WTC11 (cell line): ENCODE data around the gene DNPEP. TPM values are rescaled to one million over a fixed set of nuclear protein-coding genes. Genes with fewer than 3 reads are reported as not detected.

Experiments
- ATAC-seq: fragments of 200-7000 bp; cut with Tn5 transposase; 2 replicates; pipeline ENCODE4 v1.10.0; 2021; ENCODE audit warnings: mild to moderate bottlenecking, moderate library complexity
- CTCF ChIA-PET: fragments of 300-600 bp; sonication (Branson Sonifier 250); formaldehyde crosslinking; loops from one replicate; lab custom pipeline; 2021; ENCODE audit warnings: antibody characterized with exemption; lab: Charles Lee
- POLR2A ChIA-PET: fragments of 350-600 bp; sonication (Branson Sonifier 250); formaldehyde crosslinking; loops from one replicate; lab custom pipeline; 2021; ENCODE audit warnings: antibody characterized with exemption; lab: Charles Lee
- DNase-seq: peaks from one replicate; pipeline ENCODE4 v3.0.0; 2021; ENCODE audit warnings: low spot score
- H3K27ac Mint-ChIP-seq: 2 replicates; pipeline ENCODE4 v1.8.0; 2021; ENCODE audit warnings: mixed read lengths
- H3K27me3 Mint-ChIP-seq: 2 replicates; pipeline ENCODE4 v1.8.0; 2021; ENCODE audit warnings: low read depth, mild to moderate bottlenecking, moderate library complexity, mixed read lengths
- H3K36me3 Mint-ChIP-seq: 2 replicates; pipeline ENCODE4 v1.8.0; 2021; ENCODE audit warnings: mixed read lengths
- H3K4me1 Mint-ChIP-seq: 2 replicates; pipeline ENCODE4 v1.8.0; 2022; ENCODE audit warnings: mixed read lengths
- H3K4me3 Mint-ChIP-seq: 2 replicates; pipeline ENCODE4 v1.8.0; 2021; ENCODE audit warnings: mild to moderate bottlenecking, moderate library complexity, mixed read lengths
- H3K9me3 Mint-ChIP-seq: 2 replicates; pipeline ENCODE4 v1.8.0; 2021; ENCODE audit warnings: mixed read lengths
- ARID4B ChIP-seq: sonication (generic); formaldehyde crosslinking; IDR thresholded peaks from 2 replicates; pipeline ENCODE4 v1.8.0; 2023; ENCODE audit warnings: missing genetic modification reagents, mild to moderate bottlenecking, borderline replicate concordance
- CREM ChIP-seq: sonication (generic); formaldehyde crosslinking; IDR thresholded peaks from 2 replicates; pipeline ENCODE4 v1.8.1; 2022; ENCODE audit warnings: mild to moderate bottlenecking, missing genetic modification reagents, moderate library complexity
- EMX1 ChIP-seq: fragments of 250-450 bp; sonication (Bioruptor Pico); IDR thresholded peaks from 2 replicates; pipeline ENCODE4 v1.8.0; 2021; ENCODE audit warnings: mild to moderate bottlenecking
- ESRRA ChIP-seq: sonication (generic); formaldehyde crosslinking; IDR thresholded peaks from 2 replicates; pipeline ENCODE4 v1.8.1; 2022; ENCODE audit warnings: mild to moderate bottlenecking, missing genetic modification reagents, borderline replicate concordance
- GTF2I ChIP-seq: fragments of 250-450 bp; sonication (Bioruptor Pico); conservative IDR thresholded peaks from 2 replicates; pipeline ENCODE4 v1.4.0; 2021; ENCODE audit warnings: mild to moderate bottlenecking
- HMGA2 ChIP-seq: fragments of 250-450 bp; sonication (Bioruptor Pico); IDR thresholded peaks from 2 replicates; pipeline ENCODE4 v1.4.0; 2021; ENCODE audit warnings: mild to moderate bottlenecking, moderate library complexity
- IRF2 ChIP-seq: sonication (generic); formaldehyde crosslinking; IDR thresholded peaks from 2 replicates; pipeline ENCODE4 v1.8.0; 2022; ENCODE audit warnings: low read depth, missing genetic modification reagents, borderline replicate concordance
- MLX ChIP-seq: sonication (generic); formaldehyde crosslinking; IDR thresholded peaks from 2 replicates; pipeline ENCODE4 v1.8.1; 2023; ENCODE audit warnings: mild to moderate bottlenecking, missing genetic modification reagents, moderate library complexity
- NFATC4 ChIP-seq: fragments of 250-450 bp; sonication (Bioruptor Pico); IDR thresholded peaks from 2 replicates; pipeline ENCODE4 v1.9.0; 2021; ENCODE audit warnings: mild to moderate bottlenecking
- PRRX2 ChIP-seq: fragments of 250-450 bp; sonication (Bioruptor Pico); IDR thresholded peaks from 2 replicates; pipeline ENCODE4 v1.8.0; 2021; ENCODE audit warnings: mild to moderate bottlenecking
- TP53 ChIP-seq: sonication (generic); formaldehyde crosslinking; IDR thresholded peaks from 2 replicates; pipeline ENCODE4 v1.8.1; 2023; ENCODE audit warnings: mild to moderate bottlenecking, missing genetic modification reagents
- ZBTB21 ChIP-seq: sonication (generic); formaldehyde crosslinking; IDR thresholded peaks from 2 replicates; pipeline ENCODE4 v1.8.1; 2023; ENCODE audit warnings: mild to moderate bottlenecking, missing genetic modification reagents, borderline replicate concordance
- ZNF263 ChIP-seq: sonication (generic); formaldehyde crosslinking; IDR thresholded peaks from 2 replicates; pipeline ENCODE4 v1.8.1; 2022; ENCODE audit warnings: low read depth, mild to moderate bottlenecking, moderate library complexity, missing genetic modification reagents
- ZNF512 ChIP-seq: sonication (generic); formaldehyde crosslinking; IDR thresholded peaks from 2 replicates; pipeline ENCODE4 v1.8.1; 2022; ENCODE audit warnings: missing genetic modification reagents, borderline replicate concordance
- total RNA-seq: library from RNA; stranded (reverse); gene quantifications from 3 replicates; pipeline ENCODE4 v1.2.3, GENCODE V29; 2021
- TF ChIP-seq, protein P1 (sequence below): fragments of 250-450 bp; sonication (Bioruptor Pico); conservative IDR thresholded peaks from 2 replicates; pipeline ENCODE4 v1.9.0; 2021; ENCODE audit warnings: mild to moderate bottlenecking
- TF ChIP-seq, protein P2 (sequence below): sonication (generic); formaldehyde crosslinking; IDR thresholded peaks from 2 replicates; pipeline ENCODE4 v1.8.1; 2023; ENCODE audit warnings: mild to moderate bottlenecking, missing genetic modification reagents
- TF ChIP-seq, protein P3 (sequence below): fragments of 250-450 bp; sonication (Bioruptor Pico); IDR thresholded peaks from 2 replicates; pipeline ENCODE4 v2.1.2; 2022; ENCODE audit warnings: mild to moderate bottlenecking, moderate library complexity
- TF ChIP-seq, protein P4 (sequence below): sonication (generic); formaldehyde crosslinking; IDR thresholded peaks from 2 replicates; pipeline ENCODE4 v1.8.0; 2022; ENCODE audit warnings: missing genetic modification reagents

The DNPEP gene
- total RNA-seq, 1 experiment from 2014 or later = 67.6 TPM

DNA sequence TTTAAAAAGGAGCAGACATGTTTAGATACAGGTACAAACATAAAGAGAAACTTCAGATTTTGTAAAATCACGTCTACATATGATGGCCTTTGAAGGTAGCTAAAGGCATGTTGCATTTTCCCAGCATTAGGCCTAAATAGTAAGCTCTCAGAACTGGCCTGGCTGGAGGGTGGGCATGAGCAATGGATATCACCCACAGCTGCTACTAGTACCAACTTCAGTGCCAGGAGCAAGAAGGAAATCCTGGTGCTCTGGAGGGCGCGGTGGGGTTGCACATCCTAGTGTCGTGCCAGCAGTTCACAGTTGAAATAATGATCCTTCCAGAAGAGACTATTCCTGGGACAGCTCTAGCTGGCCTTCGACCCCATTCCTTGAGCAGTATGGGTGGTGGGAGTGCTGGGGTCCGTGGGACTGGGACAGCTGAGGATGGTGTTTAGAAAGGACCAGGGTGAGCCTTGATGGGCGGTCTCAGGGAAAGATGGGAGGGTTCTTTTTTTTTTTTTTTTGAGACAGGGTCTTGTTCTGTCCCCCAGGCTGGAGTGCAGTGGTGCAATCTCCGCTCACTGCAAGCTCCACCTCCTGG is 35.3 kb upstream of the DNPEP start (continued):
- TF ChIP-seq, protein P1, sequence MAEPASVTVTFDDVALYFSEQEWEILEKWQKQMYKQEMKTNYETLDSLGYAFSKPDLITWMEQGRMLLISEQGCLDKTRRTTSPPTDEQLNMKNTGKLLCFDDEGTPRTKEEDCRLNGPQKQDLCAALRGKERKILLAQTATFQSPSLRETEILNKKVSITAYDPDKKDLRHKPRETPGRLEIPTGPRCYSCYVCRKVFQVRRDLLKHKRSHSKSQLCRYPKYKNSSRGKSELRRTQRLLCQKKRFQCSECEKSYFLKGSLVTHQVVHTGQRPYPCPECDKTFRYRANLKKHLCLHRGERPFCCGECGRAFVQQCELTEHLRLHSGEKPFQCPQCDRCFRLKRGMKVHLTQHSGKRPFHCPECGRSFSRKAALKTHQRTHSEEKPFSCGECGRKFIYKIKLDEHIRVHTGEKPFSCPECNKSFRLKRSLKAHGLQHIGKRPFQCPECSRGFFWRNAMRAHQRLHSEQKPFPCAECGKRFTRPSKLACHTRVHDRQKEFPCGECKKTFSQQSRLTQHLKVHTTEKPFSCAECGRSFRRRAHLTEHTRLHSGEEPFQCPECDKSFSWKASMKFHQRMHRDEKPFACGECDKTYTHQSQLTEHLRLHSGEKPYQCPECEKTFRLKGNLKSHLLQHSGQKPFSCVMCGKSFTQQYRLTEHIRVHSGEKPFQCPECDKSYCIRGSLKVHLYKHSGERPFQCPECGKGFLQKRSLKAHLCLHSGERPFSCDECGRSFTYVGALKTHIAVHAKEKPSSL = no peak
- no peak for TF ChIP-seq PRRX2 (CRISPR knock-in tag)
- TF ChIP-seq EMX1 = no peak
- TF ChIP-seq, protein P2, sequence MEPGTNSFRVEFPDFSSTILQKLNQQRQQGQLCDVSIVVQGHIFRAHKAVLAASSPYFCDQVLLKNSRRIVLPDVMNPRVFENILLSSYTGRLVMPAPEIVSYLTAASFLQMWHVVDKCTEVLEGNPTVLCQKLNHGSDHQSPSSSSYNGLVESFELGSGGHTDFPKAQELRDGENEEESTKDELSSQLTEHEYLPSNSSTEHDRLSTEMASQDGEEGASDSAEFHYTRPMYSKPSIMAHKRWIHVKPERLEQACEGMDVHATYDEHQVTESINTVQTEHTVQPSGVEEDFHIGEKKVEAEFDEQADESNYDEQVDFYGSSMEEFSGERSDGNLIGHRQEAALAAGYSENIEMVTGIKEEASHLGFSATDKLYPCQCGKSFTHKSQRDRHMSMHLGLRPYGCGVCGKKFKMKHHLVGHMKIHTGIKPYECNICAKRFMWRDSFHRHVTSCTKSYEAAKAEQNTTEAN (CRISPR knock-in tag) = no peak
- no peak for TF ChIP-seq IRF2 (CRISPR knock-in tag)
- TF ChIP-seq, protein P3, sequence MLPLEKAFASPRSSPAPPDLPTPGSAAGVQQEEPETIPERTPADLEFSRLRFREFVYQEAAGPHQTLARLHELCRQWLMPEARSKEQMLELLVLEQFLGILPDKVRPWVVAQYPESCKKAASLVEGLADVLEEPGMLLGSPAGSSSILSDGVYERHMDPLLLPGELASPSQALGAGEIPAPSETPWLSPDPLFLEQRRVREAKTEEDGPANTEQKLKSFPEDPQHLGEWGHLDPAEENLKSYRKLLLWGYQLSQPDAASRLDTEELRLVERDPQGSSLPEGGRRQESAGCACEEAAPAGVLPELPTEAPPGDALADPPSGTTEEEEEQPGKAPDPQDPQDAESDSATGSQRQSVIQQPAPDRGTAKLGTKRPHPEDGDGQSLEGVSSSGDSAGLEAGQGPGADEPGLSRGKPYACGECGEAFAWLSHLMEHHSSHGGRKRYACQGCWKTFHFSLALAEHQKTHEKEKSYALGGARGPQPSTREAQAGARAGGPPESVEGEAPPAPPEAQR (CRISPR knock-in tag) = no peak
- no peak for TF ChIP-seq MLX (CRISPR knock-in tag)
- TF ChIP-seq GTF2I (CRISPR knock-in tag) = no peak
- no peak for TF ChIP-seq NFATC4 (CRISPR knock-in tag)
- no peak for TF ChIP-seq HMGA2 (CRISPR knock-in tag)
- TF ChIP-seq TP53 (CRISPR knock-in tag) = no peak
- no peak for TF ChIP-seq CREM (CRISPR knock-in tag)

DNA sequence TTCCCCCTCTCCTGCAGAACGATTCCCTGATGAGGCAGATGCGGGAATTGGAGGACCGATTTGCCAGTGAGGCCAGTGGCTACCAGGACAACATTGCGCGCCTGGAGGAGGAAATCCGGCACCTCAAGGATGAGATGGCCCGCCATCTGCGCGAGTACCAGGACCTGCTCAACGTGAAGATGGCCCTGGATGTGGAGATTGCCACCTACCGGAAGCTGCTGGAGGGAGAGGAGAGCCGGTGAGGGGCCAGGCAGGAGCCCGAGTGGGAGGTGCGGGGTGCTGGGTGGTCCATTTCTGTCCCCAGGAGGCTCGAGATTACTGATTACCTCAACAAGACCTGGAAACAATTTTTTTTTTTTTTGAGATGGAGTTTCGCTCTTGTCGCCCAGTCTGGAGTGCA is 33.6 kb upstream of the DNPEP start:
- no peaks in the 10 kb centered on the region for H3K9me3 Mint-ChIP-seq
- H3K4me1 Mint-ChIP-seq = peaks cover 16% of the 10 kb centered on the region
- H3K27ac Mint-ChIP-seq = no peak overlapping the region
- ATAC-seq (no peak), DNase-seq (no peak)
- CTCF ChIA-PET = no interaction called here
- H3K36me3 Mint-ChIP-seq = no peaks in the 10 kb centered on the region
- no peak overlapping the region for H3K4me3 Mint-ChIP-seq
- peaks cover 36% of the 10 kb centered on the region for H3K27me3 Mint-ChIP-seq
- POLR2A ChIA-PET = no interaction called here
- TF ChIP-seq ESRRA (CRISPR knock-in tag) = no peak
- no peak for TF ChIP-seq ARID4B (CRISPR knock-in tag)
- TF ChIP-seq ZNF263 (CRISPR knock-in tag) = no peak
- TF ChIP-seq, protein P4, sequence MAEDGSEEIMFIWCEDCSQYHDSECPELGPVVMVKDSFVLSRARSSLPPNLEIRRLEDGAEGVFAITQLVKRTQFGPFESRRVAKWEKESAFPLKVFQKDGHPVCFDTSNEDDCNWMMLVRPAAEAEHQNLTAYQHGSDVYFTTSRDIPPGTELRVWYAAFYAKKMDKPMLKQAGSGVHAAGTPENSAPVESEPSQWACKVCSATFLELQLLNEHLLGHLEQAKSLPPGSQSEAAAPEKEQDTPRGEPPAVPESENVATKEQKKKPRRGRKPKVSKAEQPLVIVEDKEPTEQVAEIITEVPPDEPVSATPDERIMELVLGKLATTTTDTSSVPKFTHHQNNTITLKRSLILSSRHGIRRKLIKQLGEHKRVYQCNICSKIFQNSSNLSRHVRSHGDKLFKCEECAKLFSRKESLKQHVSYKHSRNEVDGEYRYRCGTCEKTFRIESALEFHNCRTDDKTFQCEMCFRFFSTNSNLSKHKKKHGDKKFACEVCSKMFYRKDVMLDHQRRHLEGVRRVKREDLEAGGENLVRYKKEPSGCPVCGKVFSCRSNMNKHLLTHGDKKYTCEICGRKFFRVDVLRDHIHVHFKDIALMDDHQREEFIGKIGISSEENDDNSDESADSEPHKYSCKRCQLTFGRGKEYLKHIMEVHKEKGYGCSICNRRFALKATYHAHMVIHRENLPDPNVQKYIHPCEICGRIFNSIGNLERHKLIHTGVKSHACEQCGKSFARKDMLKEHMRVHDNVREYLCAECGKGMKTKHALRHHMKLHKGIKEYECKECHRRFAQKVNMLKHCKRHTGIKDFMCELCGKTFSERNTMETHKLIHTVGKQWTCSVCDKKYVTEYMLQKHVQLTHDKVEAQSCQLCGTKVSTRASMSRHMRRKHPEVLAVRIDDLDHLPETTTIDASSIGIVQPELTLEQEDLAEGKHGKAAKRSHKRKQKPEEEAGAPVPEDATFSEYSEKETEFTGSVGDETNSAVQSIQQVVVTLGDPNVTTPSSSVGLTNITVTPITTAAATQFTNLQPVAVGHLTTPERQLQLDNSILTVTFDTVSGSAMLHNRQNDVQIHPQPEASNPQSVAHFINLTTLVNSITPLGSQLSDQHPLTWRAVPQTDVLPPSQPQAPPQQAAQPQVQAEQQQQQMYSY (CRISPR knock-in tag) = no peak
- no peak for TF ChIP-seq MLX (CRISPR knock-in tag)
- no peak for TF ChIP-seq ZBTB21 (CRISPR knock-in tag)
- TF ChIP-seq ZNF512 = no peak
